ENCODE results near the gene NCKAP5. TPM values are rescaled to one million over a fixed set of nuclear protein-coding genes. Genes with fewer than 3 reads are reported as not detected.

The NCKAP5 gene
- total RNA-seq, 1 donor from 2014 or later, result 0.87 TPM

- no peaks in the 10 kb centered on the region for H3K36me3 Mint-ChIP-seq (ENCODE audit: low read depth)
Measured at GRCh38 chr2:132725748-132726147, 842.5 kb downstream of the NCKAP5 start.

DNA sequence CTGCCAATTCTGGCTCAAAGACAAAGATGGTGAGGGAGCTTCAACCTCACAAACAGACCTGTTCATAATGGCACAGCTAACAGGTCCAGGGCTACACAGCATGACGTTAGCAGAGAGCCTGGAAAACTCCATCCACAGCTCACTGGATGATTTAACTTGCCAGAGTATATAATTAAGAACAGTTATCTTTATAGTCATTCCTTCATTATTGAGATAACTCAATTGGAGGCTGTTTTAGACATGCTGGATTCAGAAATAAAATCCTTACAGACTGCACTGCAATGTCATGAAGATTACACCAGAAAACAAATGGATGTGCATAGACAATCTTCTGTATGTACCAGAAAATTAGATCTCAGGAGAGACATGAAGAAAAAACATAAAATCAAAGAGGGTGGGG is 843.1 kb downstream of the NCKAP5 start:
- H3K4me3 Mint-ChIP-seq (ENCODE audit: unreplicated experiment), result no peak overlapping the region
- H3K27ac Mint-ChIP-seq (ENCODE audit: unreplicated experiment), result no peak overlapping the region

More at GRCh38 chr2:132725748-132726147, 842.5 kb downstream of the NCKAP5 start:
- H3K27me3 Mint-ChIP-seq (ENCODE audit: low read depth), result no peaks in the 10 kb centered on the region
- no peak overlapping the region for H3K4me3 Mint-ChIP-seq (ENCODE audit: unreplicated experiment)
- no peaks in the 10 kb centered on the region for H3K4me1 Mint-ChIP-seq (ENCODE audit: low read depth)
- DNase-seq (ENCODE audit: low spot score), result no peak
- no peak overlapping the region for H3K27ac Mint-ChIP-seq (ENCODE audit: unreplicated experiment)
- TF ChIP-seq, protein P1, sequence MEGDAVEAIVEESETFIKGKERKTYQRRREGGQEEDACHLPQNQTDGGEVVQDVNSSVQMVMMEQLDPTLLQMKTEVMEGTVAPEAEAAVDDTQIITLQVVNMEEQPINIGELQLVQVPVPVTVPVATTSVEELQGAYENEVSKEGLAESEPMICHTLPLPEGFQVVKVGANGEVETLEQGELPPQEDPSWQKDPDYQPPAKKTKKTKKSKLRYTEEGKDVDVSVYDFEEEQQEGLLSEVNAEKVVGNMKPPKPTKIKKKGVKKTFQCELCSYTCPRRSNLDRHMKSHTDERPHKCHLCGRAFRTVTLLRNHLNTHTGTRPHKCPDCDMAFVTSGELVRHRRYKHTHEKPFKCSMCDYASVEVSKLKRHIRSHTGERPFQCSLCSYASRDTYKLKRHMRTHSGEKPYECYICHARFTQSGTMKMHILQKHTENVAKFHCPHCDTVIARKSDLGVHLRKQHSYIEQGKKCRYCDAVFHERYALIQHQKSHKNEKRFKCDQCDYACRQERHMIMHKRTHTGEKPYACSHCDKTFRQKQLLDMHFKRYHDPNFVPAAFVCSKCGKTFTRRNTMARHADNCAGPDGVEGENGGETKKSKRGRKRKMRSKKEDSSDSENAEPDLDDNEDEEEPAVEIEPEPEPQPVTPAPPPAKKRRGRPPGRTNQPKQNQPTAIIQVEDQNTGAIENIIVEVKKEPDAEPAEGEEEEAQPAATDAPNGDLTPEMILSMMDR (IDR thresholded peaks at IDR 0.05), result no peak
- H3K9me3 Mint-ChIP-seq (ENCODE audit: low read depth), result no peaks in the 10 kb centered on the region

GRCh38 chr2:132721938-132722337 is 846.3 kb downstream of the NCKAP5 start:
- Mint-ChIP-seq H3K27ac (ENCODE audit: unreplicated experiment) (no peak overlapping the region), H3K36me3 (ENCODE audit: low read depth) (no peaks in the 10 kb centered on the region), H3K9me3 (ENCODE audit: low read depth) (no peaks in the 10 kb centered on the region), H3K27me3 (ENCODE audit: low read depth) (no peaks in the 10 kb centered on the region), H3K4me3 (ENCODE audit: unreplicated experiment) (no peak overlapping the region), H3K4me1 (ENCODE audit: low read depth) (no peaks in the 10 kb centered on the region)
- TF ChIP-seq, protein P1 (IDR thresholded peaks at IDR 0.05), result no peak
- no peak for DNase-seq (ENCODE audit: low spot score)

More for the DNA sequence above, 843.1 kb downstream of the NCKAP5 start:
- no peak for DNase-seq (ENCODE audit: low spot score)
- Mint-ChIP-seq H3K4me1 (ENCODE audit: low read depth) (no peaks in the 10 kb centered on the region), H3K36me3 (ENCODE audit: low read depth) (no peaks in the 10 kb centered on the region), H3K9me3 (ENCODE audit: low read depth) (no peaks in the 10 kb centered on the region), H3K27me3 (ENCODE audit: low read depth) (no peaks in the 10 kb centered on the region)
- TF ChIP-seq, protein P1 (IDR thresholded peaks at IDR 0.05), result no peak

- Mint-ChIP-seq H3K4me3 (ENCODE audit: unreplicated experiment) (no peak overlapping the region), H3K27me3 (ENCODE audit: low read depth) (no peaks in the 10 kb centered on the region), H3K4me1 (ENCODE audit: low read depth) (no peaks in the 10 kb centered on the region)
Measured at GRCh38 chr2:132720393-132720792, 847.9 kb downstream of the NCKAP5 start.

GRCh38 chr2:132719480-132719879 is 848.8 kb downstream of the NCKAP5 start:
- H3K27ac Mint-ChIP-seq (ENCODE audit: unreplicated experiment), result no peak overlapping the region
- DNase-seq (ENCODE audit: low spot score), result no peak
- H3K4me3 Mint-ChIP-seq (ENCODE audit: unreplicated experiment), result no peak overlapping the region
- no peaks in the 10 kb centered on the region for H3K9me3 Mint-ChIP-seq (ENCODE audit: low read depth)
- no peaks in the 10 kb centered on the region for H3K4me1 Mint-ChIP-seq (ENCODE audit: low read depth)
- H3K36me3 Mint-ChIP-seq (ENCODE audit: low read depth), result no peaks in the 10 kb centered on the region
- H3K27me3 Mint-ChIP-seq (ENCODE audit: low read depth), result peaks cover 2% of the 10 kb centered on the region
- TF ChIP-seq, protein P1 (IDR thresholded peaks at IDR 0.05), result no peak

More at GRCh38 chr2:132720393-132720792, 847.9 kb downstream of the NCKAP5 start:
- H3K36me3 Mint-ChIP-seq (ENCODE audit: low read depth), result no peaks in the 10 kb centered on the region
- no peaks in the 10 kb centered on the region for H3K9me3 Mint-ChIP-seq (ENCODE audit: low read depth)
- H3K27ac Mint-ChIP-seq (ENCODE audit: unreplicated experiment), result no peak overlapping the region
- DNase-seq (ENCODE audit: low spot score), result no peak
- TF ChIP-seq, protein P1 (IDR thresholded peaks at IDR 0.05), result no peak

Measured in chondrocyte (in vitro differentiated cells).